GM21717 (cell line): ENCODE measurements around the gene KRT86.

ENCODE experiments used
- ATAC-seq: cut with Tn5 transposase; IDR thresholded peaks from one replicate; pipeline ENCODE4 v1.9.1; 2021; ENCODE audit warnings: mild to moderate bottlenecking, moderate library complexity; ENCODE audit not compliant: unreplicated experiment

KRT86 gene

GRCh38 chr12:52353766-52354165, 79.3 kb downstream of the KRT86 start:
- ATAC-seq: no peak

- ATAC-seq: no peak
These were observed 79.8 kb downstream of the KRT86 start for GRCh38 chr12:52354200-52354599.

GRCh38 chr12:52355176-52355575, 80.7 kb downstream of the KRT86 start:
- no peak for ATAC-seq

GRCh38 chr12:52356031-52356761, 81.8 kb downstream of the KRT86 start:
- ATAC-seq: no peak

GRCh38 chr12:52356762-52357580, 82.5 kb downstream of the KRT86 start:
- no peak for ATAC-seq
